Glomerular endothelial cell (primary cell): Measurements from ENCODE around the gene EVI5L. TPM values are rescaled to one million over a fixed set of nuclear protein-coding genes. Genes with fewer than 3 reads are reported as not detected.
"Not testable (repeated sequence)": the region's sequence is repeated elsewhere in the genome, so short reads cannot be mapped to it uniquely, and the experiment has no call there.

Experiments used
- DNase-seq: peaks from one replicate; pipeline ENCODE4 v3.0.0-alpha.2; 2011; ENCODE audit warnings: low read depth, low spot score; ENCODE audit errors: extremely low read depth
- total RNA-seq: library from RNA; depleted of rRNA; stranded (reverse); fragments of >200 nt; gene quantifications from 2 replicates; pipeline ENCODE4 v1.2.3, GENCODE V29; 2015

The EVI5L gene
- total RNA-seq, 1 donor from 2014 or later: 32.1 TPM

- no peak for DNase-seq
These were observed 41.7 kb downstream of the EVI5L start for GRCh38 chr19:7871437-7872305.

- DNase-seq: no peak
These were observed 42.5 kb downstream of the EVI5L start for GRCh38 chr19:7872306-7873204.

GRCh38 chr19:7873304-7874075, 43.5 kb downstream of the EVI5L start:
- DNase-seq: no peak

GRCh38 chr19:7874076-7874896, 44.3 kb downstream of the EVI5L start, which contains the start of gene PRR36:
Gene PRR36, minus strand, starts transcription at chr19:7874390. Its CDS starts 701 bp downstream, at chr19:7873689.
- no peak for DNase-seq

- DNase-seq: no peak
These were observed 44.9 kb downstream of the EVI5L start for GRCh38 chr19:7874897-7875273.

- DNase-seq: no peak
These were observed 47.3 kb downstream of the EVI5L start for GRCh38 chr19:7877249-7877836.

GRCh38 chr19:7879111-7879807, 49.2 kb downstream of the EVI5L start:
- no peak for DNase-seq

GRCh38 chr19:7879836-7880235, 49.8 kb downstream of the EVI5L start:
- no peak for DNase-seq

GRCh38 chr19:7881910-7882309, 51.9 kb downstream of the EVI5L start:
- no peak for DNase-seq

- no peak for DNase-seq
These were observed 53.1 kb downstream of the EVI5L start for GRCh38 chr19:7883105-7883504.

GRCh38 chr19:7883796-7884570, 54.0 kb downstream of the EVI5L start:
- DNase-seq: no peak

- no peak for DNase-seq
These were observed 55.8 kb downstream of the EVI5L start for GRCh38 chr19:7885818-7886217.

GRCh38 chr19:7887408-7888144, 57.6 kb downstream of the EVI5L start:
- DNase-seq: no peak

GRCh38 chr19:7888145-7888825, 58.3 kb downstream of the EVI5L start, which contains the start of gene LRRC8E:
Gene LRRC8E, plus strand, starts transcription at chr19:7888510. Its CDS starts 7,094 bp downstream, at chr19:7895604.
- no peak for DNase-seq

GRCh38 chr19:7888826-7889217, 58.8 kb downstream of the EVI5L start:
- DNase-seq: no peak

GRCh38 chr19:7893362-7894101, 63.5 kb downstream of the EVI5L start:
- not testable (repeated sequence) for DNase-seq
